A549 (cell line): ENCODE results near the gene DDN. TPM values are rescaled to one million over a fixed set of nuclear protein-coding genes. Genes with fewer than 3 reads are reported as not detected.
A peak's percentile ranks its signal among the peaks of the same experiment; 100 is the strongest.

Experiments used
- ATAC-seq, 2 experiments: fragments of 200-7000 bp in 1 of 2; fragments of >200 bp in 1 of 2; cut with Nextera tagmentation in 1 of 2; cut with Tn5 transposase in 1 of 2; 3 replicates each; pipeline versions ENCODE4 v1.8.0 to v1.9.1; 2018 to 2020; ENCODE audit warnings: mild to moderate bottlenecking in 1 of 2, moderate library complexity in 1 of 2
- CTCF ChIA-PET: fragments of 300-600 bp; sonication (Branson Sonifier 250); formaldehyde crosslinking; extraction: SDS; loops from one replicate; lab custom pipeline; 2021; ENCODE audit warnings: antibody characterized with exemption, inconsistent platforms; lab: Yijun Ruan, JAX
- POLR2A ChIA-PET: fragments of 350-600 bp; formaldehyde crosslinking; extraction: SDS; loops from one replicate; lab custom pipeline; 2021; ENCODE audit warnings: antibody characterized with exemption, inconsistent platforms; lab: Yijun Ruan, JAX
- DNase-seq, 2 experiments: peaks; one replicate each; pipeline versions ENCODE4 v3.0.0 to v3.0.0-alpha.2; 2011 to 2016; ENCODE audit warnings: low read depth in 1 of 2, low spot score in 1 of 2
- FAIRE-seq: peaks from 2 replicates; lab custom pipeline; 2011; peaks lifted over from hg19 to GRCh38; lab: Jason Lieb, UNC
- H3K27ac ChIP-seq, 2 experiments: fragments of >200 bp; sonication (Bioruptor Twin); formaldehyde crosslinking; 3 replicates each; pipeline ENCODE4 v1.5.1; 2016 to 2017
- H3K4me1 ChIP-seq: fragments of >200 bp; sonication (Bioruptor Twin); formaldehyde crosslinking; 3 replicates; pipeline ENCODE4 v1.6.1; 2016
- H3K4me2 ChIP-seq: fragments of >200 bp; sonication (Bioruptor Twin); formaldehyde crosslinking; 3 replicates; pipeline ENCODE4 v1.6.1; 2016
- H3K4me3 ChIP-seq: fragments of >200 bp; sonication (Bioruptor Twin); formaldehyde crosslinking; 3 replicates; pipeline ENCODE4 v1.5.1; 2016
- H3K9me3 ChIP-seq: fragments of >200 bp; sonication (Bioruptor Twin); formaldehyde crosslinking; 3 replicates; pipeline ENCODE4 v1.6.1; 2016
- BHLHE40 ChIP-seq: IDR thresholded peaks from 2 replicates; pipeline ENCODE4 v1.6.1; 2012; ENCODE audit warnings: low read depth, low read length, inconsistent platforms
- CBX8 ChIP-seq: fragments of 200-600 bp; sonication (generic); IDR thresholded peaks from 2 replicates; pipeline ENCODE4 v1.6.1; 2016
- CEBPB ChIP-seq, 2 experiments: fragments of >200 bp in 1 of 2; sonication (Bioruptor Twin) in 1 of 2; formaldehyde crosslinking in 1 of 2; IDR thresholded peaks; 2 replicates each; pipeline ENCODE4 v1.6.1; 2012 to 2016
- CHD4 ChIP-seq: fragments of 200-600 bp; sonication (generic); IDR thresholded peaks from 2 replicates; pipeline ENCODE4 v1.6.1; 2016; ENCODE audit warnings: antibody characterized with exemption, mild to moderate bottlenecking, borderline replicate concordance
- EHF ChIP-seq: fragments of 250-450 bp; sonication (Bioruptor Pico); IDR thresholded peaks from 2 replicates; pipeline ENCODE4 v1.5.0; 2020; ENCODE audit warnings: mild to moderate bottlenecking
- HOXB13 ChIP-seq: fragments of 250-450 bp; sonication (Bioruptor Pico); IDR thresholded peaks from 2 replicates; pipeline ENCODE4 v1.5.0; 2020; ENCODE audit warnings: low read depth, mild to moderate bottlenecking, moderate library complexity
- PHF8 ChIP-seq: fragments of 200-600 bp; sonication (generic); IDR thresholded peaks from 2 replicates; pipeline ENCODE4 v1.6.1; 2016; ENCODE audit warnings: low read depth, mild to moderate bottlenecking, antibody characterized with exemption, moderate library complexity, borderline replicate concordance
- RAD21 ChIP-seq, 2 experiments: fragments of >200 bp in 1 of 2; sonication (Bioruptor Twin) in 1 of 2; formaldehyde crosslinking in 1 of 2; IDR thresholded peaks in 1 of 2; conservative IDR thresholded peaks in 1 of 2; 2 replicates in 1 of 2; 3 replicates in 1 of 2; pipeline ENCODE4 v1.6.1; 2012 to 2018; ENCODE audit warnings: inconsistent platforms in 1 of 2
- SMC3 ChIP-seq: fragments of >200 bp; sonication (Bioruptor Twin); formaldehyde crosslinking; IDR thresholded peaks from 3 replicates; pipeline ENCODE4 v1.6.1; 2018; ENCODE audit warnings: inconsistent platforms
- TP53 ChIP-seq: fragments of 250-450 bp; sonication (Bioruptor Pico); IDR thresholded peaks from 2 replicates; pipeline ENCODE4 v1.5.0; 2021; ENCODE audit warnings: mild to moderate bottlenecking, moderate library complexity
- WGBS: methylation state at CpG from one replicate; pipeline ENCODE4 v1.1.6; 2017; ENCODE audit errors: missing lambda C conversion rate; 5-methylcytosine and 5-hydroxymethylcytosine counted together
- polyA plus RNA-seq, 4 experiments: library from polyadenylated mRNA; depleted of rRNA in 3 of 4; stranded (reverse); fragments of >200 nt; fragmentation: RNase III in 1 of 4; extraction: RNeasy Plus Mini Kit Qiagen cat#74134 plus additional on column Dnase treatment in 1 of 4; gene quantifications; 2 replicates in 3 of 4; 3 replicates in 1 of 4; pipeline ENCODE4 v1.2.3, GENCODE V29; 2011 to 2017
- TF ChIP-seq, protein P1 (sequence below): IDR thresholded peaks from 2 replicates; pipeline ENCODE4 v1.6.1; 2012
- TF ChIP-seq, protein P2 (sequence below): fragments of 150-350 bp; IDR thresholded peaks from 2 replicates; pipeline ENCODE4 v1.6.1; 2014; ENCODE audit warnings: low read depth, mild to moderate bottlenecking, low read length
- TF ChIP-seq, protein P3 (sequence below): fragments of >200 bp; sonication (Bioruptor Twin); formaldehyde crosslinking; IDR thresholded peaks from 3 replicates; pipeline ENCODE4 v1.5.1; 2016

DDN gene
- polyA plus RNA-seq, 2 of the 4 experiments (the other 2 are of a cell fraction): 0.12 to 0.50 TPM

DNA sequence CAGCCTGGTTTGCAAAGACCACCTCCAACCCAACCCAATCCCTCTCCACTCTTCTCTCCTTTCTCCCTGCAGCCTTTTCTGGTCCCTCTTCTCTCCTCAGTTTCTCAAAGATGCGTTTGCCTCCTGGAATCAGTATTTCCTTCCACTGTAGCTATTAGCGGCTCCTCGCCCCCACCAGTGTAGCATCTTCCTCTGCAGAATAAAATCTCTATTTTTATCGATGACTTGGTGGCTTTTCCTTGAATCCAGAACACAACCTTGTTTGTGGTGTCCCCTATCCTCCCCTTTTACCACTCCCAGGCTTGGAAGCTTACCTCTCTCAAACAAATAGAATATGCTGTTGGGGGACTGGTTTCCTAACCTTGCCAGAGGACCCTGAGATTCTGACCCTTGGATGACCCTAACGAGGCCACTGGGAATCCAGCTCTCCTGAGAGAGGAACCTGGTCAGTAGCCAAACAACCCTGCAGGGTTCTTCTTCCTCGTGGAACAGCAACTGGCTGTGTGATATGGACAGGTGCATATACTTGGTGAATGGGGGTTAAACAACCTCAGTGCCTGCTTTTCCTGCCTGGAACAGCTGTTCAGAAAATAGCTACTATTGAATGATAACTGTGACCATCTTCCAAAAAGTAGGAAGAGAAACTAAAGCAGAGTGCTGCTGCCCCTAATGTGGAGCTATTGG, 16.6 kb downstream of the DDN start (continued):
- no peak for TF ChIP-seq CHD4
- no peak for TF ChIP-seq CBX8
- no peak for TF ChIP-seq BHLHE40
- TF ChIP-seq, protein P1, sequence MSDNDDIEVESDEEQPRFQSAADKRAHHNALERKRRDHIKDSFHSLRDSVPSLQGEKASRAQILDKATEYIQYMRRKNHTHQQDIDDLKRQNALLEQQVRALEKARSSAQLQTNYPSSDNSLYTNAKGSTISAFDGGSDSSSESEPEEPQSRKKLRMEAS: no peak
- TF ChIP-seq HOXB13 (CRISPR knock-in tag): no peak

DNA sequence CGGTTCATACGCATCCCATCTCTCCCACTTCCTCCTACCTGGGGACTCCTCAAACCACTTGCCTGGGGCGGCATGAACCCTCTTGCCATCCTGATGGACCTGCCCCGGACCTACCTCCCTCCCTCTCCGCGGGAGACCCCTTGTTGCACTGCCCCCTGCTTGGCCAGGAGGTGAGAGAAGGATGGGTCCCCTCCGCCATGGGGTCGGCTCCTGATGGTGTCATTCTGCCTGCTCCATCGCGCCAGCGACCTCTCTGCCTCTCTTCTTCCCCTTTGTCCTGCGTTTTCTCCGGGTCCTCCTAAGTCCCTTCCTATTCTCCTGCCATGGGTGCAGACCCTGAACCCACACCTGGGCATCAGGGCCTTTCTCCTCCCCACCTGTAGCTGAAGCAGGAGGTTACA, 17.4 kb downstream of the DDN start:
- H3K27ac ChIP-seq: no peak overlapping the region; a peak in 1 of 6 replicates
- TF ChIP-seq EHF (CRISPR knock-in tag) (no peak), CHD4 (no peak), TP53 (CRISPR knock-in tag) (no peak)
- peak overlapping the region; percentile 84 for H3K4me2 ChIP-seq
- 44% methylated on average over 13 of the region's 13 CpGs for WGBS
- ChIA-PET POLR2A (no interaction called here), CTCF (interaction anchor here (0.8 to 77.5 kb wide), 10 partner anchors 2 to 148 kb away, joined by 3 to 2584 read pairs (median 4); partner anchors contain the start of genes ARF3, DDN, FKBP11 and PRKAG1)
- no peaks in the 10 kb centered on the region for H3K9me3 ChIP-seq
- peak overlapping the region; percentile 44; the same call in 2 of the 3 replicates for H3K4me3 ChIP-seq
- H3K4me1 ChIP-seq: peaks cover 16% of the 10 kb centered on the region; the same call in 2 of the 3 replicates
- ATAC-seq (no peak), DNase-seq (no peak), FAIRE-seq (no peak)

DNA sequence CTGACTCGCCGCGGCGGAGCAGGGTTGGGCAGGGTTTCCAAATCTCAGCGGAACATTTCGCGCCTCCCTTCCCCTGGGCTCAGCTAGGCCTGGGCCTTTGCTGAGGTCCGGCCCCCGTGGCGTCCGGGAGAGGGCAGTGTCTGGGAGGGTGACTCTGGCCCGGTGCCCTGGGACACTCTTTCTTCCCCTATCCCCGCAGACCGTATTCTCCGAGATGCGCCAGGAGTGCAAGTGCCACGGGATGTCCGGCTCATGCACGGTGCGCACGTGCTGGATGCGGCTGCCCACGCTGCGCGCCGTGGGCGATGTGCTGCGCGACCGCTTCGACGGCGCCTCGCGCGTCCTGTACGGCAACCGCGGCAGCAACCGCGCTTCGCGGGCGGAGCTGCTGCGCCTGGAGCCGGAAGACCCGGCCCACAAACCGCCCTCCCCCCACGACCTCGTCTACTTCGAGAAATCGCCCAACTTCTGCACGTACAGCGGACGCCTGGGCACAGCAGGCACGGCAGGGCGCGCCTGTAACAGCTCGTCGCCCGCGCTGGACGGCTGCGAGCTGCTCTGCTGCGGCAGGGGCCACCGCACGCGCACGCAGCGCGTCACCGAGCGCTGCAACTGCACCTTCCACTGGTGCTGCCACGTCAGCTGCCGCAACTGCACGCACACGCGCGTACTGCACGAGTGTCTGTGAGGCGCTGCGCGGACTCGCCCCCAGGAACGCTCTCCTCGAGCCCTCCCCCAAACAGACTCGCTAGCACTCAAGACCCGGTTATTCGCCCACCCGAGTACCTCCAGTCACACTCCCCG, 18.0 kb downstream of the DDN start:
- peak; percentile 57 to 66 for DNase-seq
- no peak for FAIRE-seq
- H3K27ac ChIP-seq: peak overlapping the region; percentile 16 to 26; a peak in 3 of 6 replicates
- CTCF ChIA-PET: interaction anchor here (0.6 to 77.5 kb wide), 12 partner anchors 1 to 133 kb away, joined by 3 to 2584 read pairs (median 3); partner anchors contain the start of genes ARF3, DDN, FKBP11 and PRKAG1
- WGBS: 18% methylated on average over 79 of the region's 91 CpGs
- H3K4me3 ChIP-seq: peak overlapping the region; percentile 44
- TF ChIP-seq, protein P2, sequence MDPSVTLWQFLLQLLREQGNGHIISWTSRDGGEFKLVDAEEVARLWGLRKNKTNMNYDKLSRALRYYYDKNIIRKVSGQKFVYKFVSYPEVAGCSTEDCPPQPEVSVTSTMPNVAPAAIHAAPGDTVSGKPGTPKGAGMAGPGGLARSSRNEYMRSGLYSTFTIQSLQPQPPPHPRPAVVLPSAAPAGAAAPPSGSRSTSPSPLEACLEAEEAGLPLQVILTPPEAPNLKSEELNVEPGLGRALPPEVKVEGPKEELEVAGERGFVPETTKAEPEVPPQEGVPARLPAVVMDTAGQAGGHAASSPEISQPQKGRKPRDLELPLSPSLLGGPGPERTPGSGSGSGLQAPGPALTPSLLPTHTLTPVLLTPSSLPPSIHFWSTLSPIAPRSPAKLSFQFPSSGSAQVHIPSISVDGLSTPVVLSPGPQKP: no peak
- TF ChIP-seq CEBPB (IDR thresholded peaks at IDR 0.05) (no peak), SMC3 (0 out of 3 replicates have a peak, but pooled peaks have one; percentile 17), PHF8 (no peak)
- TF ChIP-seq, protein P1: peak; percentile 87
- TF ChIP-seq, protein P3, sequence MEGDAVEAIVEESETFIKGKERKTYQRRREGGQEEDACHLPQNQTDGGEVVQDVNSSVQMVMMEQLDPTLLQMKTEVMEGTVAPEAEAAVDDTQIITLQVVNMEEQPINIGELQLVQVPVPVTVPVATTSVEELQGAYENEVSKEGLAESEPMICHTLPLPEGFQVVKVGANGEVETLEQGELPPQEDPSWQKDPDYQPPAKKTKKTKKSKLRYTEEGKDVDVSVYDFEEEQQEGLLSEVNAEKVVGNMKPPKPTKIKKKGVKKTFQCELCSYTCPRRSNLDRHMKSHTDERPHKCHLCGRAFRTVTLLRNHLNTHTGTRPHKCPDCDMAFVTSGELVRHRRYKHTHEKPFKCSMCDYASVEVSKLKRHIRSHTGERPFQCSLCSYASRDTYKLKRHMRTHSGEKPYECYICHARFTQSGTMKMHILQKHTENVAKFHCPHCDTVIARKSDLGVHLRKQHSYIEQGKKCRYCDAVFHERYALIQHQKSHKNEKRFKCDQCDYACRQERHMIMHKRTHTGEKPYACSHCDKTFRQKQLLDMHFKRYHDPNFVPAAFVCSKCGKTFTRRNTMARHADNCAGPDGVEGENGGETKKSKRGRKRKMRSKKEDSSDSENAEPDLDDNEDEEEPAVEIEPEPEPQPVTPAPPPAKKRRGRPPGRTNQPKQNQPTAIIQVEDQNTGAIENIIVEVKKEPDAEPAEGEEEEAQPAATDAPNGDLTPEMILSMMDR: peak; percentile 38
- peaks cover 16% of the 10 kb centered on the region; the same call in 2 of the 3 replicates for H3K4me1 ChIP-seq
- no peaks in the 10 kb centered on the region for H3K9me3 ChIP-seq
- POLR2A ChIA-PET: no interaction called here
- peak overlapping the region; percentile 84 for H3K4me2 ChIP-seq
- peak; percentile 59 to 65 for ATAC-seq

DNA sequence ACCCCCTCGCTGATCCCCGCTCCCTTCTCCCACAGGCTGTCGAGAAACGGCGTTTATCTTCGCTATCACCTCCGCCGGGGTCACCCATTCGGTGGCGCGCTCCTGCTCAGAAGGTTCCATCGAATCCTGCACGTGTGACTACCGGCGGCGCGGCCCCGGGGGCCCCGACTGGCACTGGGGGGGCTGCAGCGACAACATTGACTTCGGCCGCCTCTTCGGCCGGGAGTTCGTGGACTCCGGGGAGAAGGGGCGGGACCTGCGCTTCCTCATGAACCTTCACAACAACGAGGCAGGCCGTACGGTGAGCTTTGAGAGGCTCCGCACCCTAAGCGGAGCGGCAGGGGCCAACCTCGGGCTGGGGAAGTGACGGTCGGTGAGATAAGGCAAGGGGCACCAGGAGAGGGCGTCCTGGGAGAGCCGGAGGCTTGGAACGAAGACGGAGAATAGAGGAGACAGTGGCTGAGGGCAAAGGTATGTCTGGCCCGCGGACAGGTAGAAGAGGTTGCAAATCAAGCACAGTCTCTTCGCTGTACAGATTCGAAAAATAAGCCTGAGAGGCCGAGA, 18.7 kb downstream of the DDN start:
- TF ChIP-seq SMC3 (no peak), RAD21 (conservative IDR thresholded peaks at IDR 0.05 in 1 of 2, IDR thresholded peaks at IDR 0.05 in 1 of 2) (0 out of 5 replicates have a peak, but pooled peaks of 1 of the 2 experiments have one; percentile 7)
- Histone ChIP-seq H3K4me2 (peak overlapping the region; percentile 84), H3K9me3 (no peaks in the 10 kb centered on the region), H3K4me3 (peak overlapping the region; percentile 44), H3K27ac (peak overlapping the region in 1 of 2 experiments; percentile 26; a peak in 1 of 6 replicates), H3K4me1 (peaks cover 16% of the 10 kb centered on the region; the same call in 2 of the 3 replicates)
- FAIRE-seq (no peak), DNase-seq (peak in 1 of 2 experiments; percentile 51), ATAC-seq (peak; percentile 4 to 45; a peak in 4 of 6 replicates)
- ChIA-PET POLR2A (no interaction called here), CTCF (interaction anchor here (0.6 to 77.5 kb wide), 9 partner anchors 1 to 134 kb away, joined by 3 to 2584 read pairs (median 3); partner anchors contain the start of genes ARF3, DDN, FKBP11 and PRKAG1)
- WGBS: 55% methylated on average over 41 of the region's 46 CpGs
